Esophagus (tissue), 2 donors: ENCODE results near the gene IGFBPL1. TPM values are rescaled to one million over a fixed set of nuclear protein-coding genes. Genes with fewer than 3 reads are reported as not detected.
A peak's percentile ranks its signal among the peaks of the same experiment; 100 is the strongest.
"Not testable (repeated sequence)": the region's sequence is repeated elsewhere in the genome, so short reads cannot be mapped to it uniquely, and the experiment has no call there.

Experiments
- H3K27ac ChIP-seq, 2 donors: one replicate each; pipeline ENCODE4 v1.5.1; 2013; ENCODE audit warnings: low read depth in 2 of 2, mild to moderate bottlenecking in 2 of 2, inconsistent platforms in 1 of 2, low read length in 1 of 2, moderate library complexity in 1 of 2
- H3K27me3 ChIP-seq, 2 donors: one replicate each; pipeline ENCODE4 v1.6.1; 2013; ENCODE audit warnings: low read length in 2 of 2, control low read depth in 1 of 2, mild to moderate bottlenecking in 1 of 2; ENCODE audit not compliant: insufficient read depth in 2 of 2, control insufficient read depth in 1 of 2
- H3K36me3 ChIP-seq, 2 donors: one replicate each; pipeline ENCODE4 v1.6.1; 2013; ENCODE audit warnings: low read length in 1 of 2; ENCODE audit not compliant: control insufficient read depth in 2 of 2, insufficient read depth in 2 of 2
- H3K4me1 ChIP-seq, 2 donors: one replicate each; pipeline ENCODE4 v1.6.1; 2013; ENCODE audit warnings: low read length in 1 of 2; ENCODE audit not compliant: control insufficient read depth in 2 of 2, insufficient read depth in 2 of 2
- H3K4me3 ChIP-seq, 2 donors: one replicate each; pipeline ENCODE4 v1.5.1; 2013; ENCODE audit warnings: low read length in 2 of 2, mild to moderate bottlenecking in 2 of 2, low read depth in 1 of 2, moderate library complexity in 1 of 2
- H3K9me3 ChIP-seq, 2 donors: one replicate each; pipeline ENCODE4 v1.6.1; 2013; ENCODE audit warnings: mild to moderate bottlenecking in 2 of 2, low read depth in 1 of 2, low read length in 1 of 2, moderate library complexity in 1 of 2; ENCODE audit not compliant: control insufficient read depth in 2 of 2, insufficient read depth in 1 of 2
- WGBS, 2 donors: extraction: QIAGEN DNeasy Blood & Tissue Kit; methylation state at CpG; one replicate each; pipeline ENCODE4 v1.1.7; 2013; 5-methylcytosine and 5-hydroxymethylcytosine counted together
- polyA plus RNA-seq, 2 donors: library from polyadenylated mRNA; stranded (reverse); fragments of 200-250 nt; gene quantifications; one replicate each; pipeline ENCODE4 v1.2.3, GENCODE V29; 2013
- donor health status: healthy with polysubstance abuse.
- donor health status: Bipolar disorder and iron deficiency.

The IGFBPL1 gene
- polyA plus RNA-seq, 2 donors, result 0.02 TPM; not detected in 1

DNA sequence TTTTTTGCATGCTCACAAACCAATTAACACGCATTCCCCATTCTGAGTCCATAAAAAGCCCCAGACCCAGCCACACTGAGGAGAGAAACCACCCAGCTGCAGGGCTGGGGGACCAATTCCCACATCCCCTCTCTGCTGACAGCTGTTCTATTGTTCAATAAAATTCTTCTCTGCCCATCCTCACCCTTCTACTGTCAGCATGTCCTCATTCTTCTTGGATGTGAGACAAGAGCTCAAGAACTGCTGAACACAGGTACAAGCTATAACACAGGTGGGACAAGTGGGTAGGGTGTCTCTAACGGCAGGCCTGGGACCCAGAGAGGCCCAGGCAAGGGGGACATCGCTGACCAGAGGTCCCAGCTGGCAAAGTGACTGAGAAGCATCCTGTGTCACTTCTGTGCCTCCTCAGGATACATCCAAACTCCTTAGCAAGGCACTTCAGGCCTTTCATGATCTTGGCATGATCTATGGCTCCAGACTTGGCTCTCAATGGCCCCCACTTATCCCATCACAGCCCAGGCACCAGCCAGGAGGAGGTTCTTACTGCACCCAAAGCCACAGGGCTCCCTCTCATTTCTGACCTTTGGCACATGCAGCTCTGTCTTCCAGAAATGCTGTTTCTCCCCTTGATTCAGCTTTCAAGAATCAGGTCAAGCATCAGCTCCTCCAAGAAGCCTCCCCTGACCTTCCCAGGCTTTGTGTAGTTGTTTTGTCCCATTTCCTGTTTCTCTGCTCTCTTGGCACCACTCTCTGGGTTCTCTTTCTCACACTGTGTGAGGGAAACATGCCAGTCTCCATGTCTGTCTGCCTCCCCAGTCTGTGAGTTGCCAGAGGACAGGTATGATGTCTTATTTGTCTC, 39.0 kb downstream of the IGFBPL1 start:
- no peaks in the 10 kb centered on the region for H3K4me1 ChIP-seq
- no peaks in the 10 kb centered on the region for H3K36me3 ChIP-seq
- WGBS, 2 donors, result 64 to 69% methylated on average over 3 of the region's 3 CpGs
- peaks cover 0 to 4% of the 10 kb centered on the region in 2 donors for H3K9me3 ChIP-seq
- no peaks in the 10 kb centered on the region for H3K27me3 ChIP-seq
- H3K4me3 ChIP-seq, result no peak overlapping the region
- H3K27ac ChIP-seq, result peak overlapping the region in 1 of 2 donors; percentile 6

DNA sequence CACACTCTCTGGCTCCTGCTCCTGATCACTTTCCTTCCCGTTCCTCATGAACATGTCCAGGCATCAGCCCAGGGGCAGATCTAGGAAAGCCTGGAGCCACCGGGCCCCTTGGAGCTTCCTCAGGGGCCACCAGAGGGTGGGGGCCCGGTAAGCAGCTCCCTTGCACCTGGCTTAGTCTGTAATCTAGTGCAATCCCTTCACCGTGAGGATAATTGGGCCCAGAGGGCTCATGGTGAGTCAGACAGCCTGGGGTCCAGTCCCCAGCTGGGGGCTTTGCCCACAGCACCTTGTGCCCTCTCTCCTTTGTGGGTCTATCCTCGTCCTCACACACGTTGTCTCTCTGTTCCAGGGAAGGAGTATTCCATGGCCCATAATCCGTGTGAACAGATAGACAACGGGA, 42.1 kb downstream of the IGFBPL1 start:
- 76 to 84% methylated on average over 8 of the region's 8 CpGs for WGBS, 2 donors
- no peaks in the 10 kb centered on the region for H3K36me3 ChIP-seq
- H3K4me3 ChIP-seq, result no peak overlapping the region
- no peaks in the 10 kb centered on the region for H3K27me3 ChIP-seq
- peaks cover 0 to 4% of the 10 kb centered on the region in 2 donors for H3K9me3 ChIP-seq
- no peaks in the 10 kb centered on the region for H3K4me1 ChIP-seq
- H3K27ac ChIP-seq, result no peak overlapping the region

DNA sequence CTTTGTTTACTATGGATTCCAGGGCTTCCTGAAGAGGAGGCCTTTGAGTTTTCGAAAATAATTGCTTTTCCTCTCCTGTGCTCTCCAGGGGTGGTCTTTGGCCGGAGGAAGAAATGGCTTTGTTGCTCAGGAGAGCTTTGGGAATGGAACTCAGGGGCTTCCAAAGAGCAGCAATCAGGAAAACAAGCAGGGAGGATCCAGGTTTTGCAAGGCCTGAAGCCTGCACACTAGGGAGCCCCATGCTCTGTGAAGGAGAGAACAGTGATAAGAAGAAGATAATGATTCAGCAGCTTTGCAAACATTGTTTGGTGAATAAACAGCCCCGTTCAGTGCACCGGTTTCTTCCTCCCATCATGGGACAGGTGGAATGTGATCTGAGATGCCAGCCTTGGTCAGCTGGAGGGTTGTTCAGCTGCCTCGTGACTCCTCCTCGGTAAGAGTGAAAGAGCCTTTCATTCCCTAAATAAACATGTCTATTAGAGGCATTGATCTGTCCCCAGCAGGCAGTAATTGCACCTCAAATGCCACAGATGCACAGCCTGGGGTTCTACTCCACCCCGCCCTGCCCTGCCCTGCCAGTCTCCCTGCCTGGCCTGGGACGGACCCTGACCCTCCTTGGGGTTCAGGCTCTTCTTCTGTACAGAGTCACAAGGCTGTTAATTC, 43.3 kb downstream of the IGFBPL1 start:
- Histone ChIP-seq H3K27me3 (no peaks in the 10 kb centered on the region), H3K4me3 (no peak overlapping the region), H3K36me3 (no peaks in the 10 kb centered on the region), H3K27ac (no peak overlapping the region), H3K9me3 (peaks cover 0 to 4% of the 10 kb centered on the region in 2 donors), H3K4me1 (no peaks in the 10 kb centered on the region)
- 61 to 68% methylated on average over 8 of the region's 8 CpGs for WGBS, 2 donors

DNA sequence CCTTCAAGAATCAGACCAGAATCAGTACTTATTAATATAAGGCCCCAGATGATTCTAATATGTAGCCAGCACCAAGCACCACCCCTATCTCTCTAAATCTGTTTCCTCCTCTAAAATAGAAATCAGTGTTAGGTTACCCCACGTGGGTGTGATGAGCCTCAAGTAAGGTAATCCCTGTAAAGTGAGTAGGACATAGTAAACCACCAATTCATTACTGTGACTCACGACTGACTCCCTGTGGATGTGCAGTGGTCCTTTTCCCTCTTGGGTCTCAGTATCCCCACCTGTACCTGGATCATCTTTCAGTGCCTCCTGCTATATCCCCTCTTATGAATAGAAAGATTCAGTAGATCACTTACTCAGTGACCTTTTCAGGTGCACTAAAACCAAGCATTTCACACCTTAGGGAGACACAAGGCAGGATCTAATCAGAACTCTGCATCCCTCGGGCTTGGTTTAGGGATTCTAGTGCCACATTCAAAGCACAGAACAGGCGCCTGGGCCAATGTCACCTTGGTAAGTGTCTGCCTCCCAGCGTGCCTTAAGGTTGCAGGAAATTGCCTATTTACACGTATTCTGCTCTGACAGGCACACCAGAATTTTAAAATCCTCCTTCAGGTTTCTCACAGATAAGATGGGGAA, 43.9 kb downstream of the IGFBPL1 start:
- H3K27me3 ChIP-seq, result no peaks in the 10 kb centered on the region
- H3K4me1 ChIP-seq, result no peaks in the 10 kb centered on the region
- 69 to 82% methylated on average over 6 of the region's 6 CpGs for WGBS, 2 donors
- H3K4me3 ChIP-seq, result no peak overlapping the region
- no peak overlapping the region for H3K27ac ChIP-seq
- peaks cover 0 to 3% of the 10 kb centered on the region in 2 donors for H3K9me3 ChIP-seq
- no peaks in the 10 kb centered on the region for H3K36me3 ChIP-seq

DNA sequence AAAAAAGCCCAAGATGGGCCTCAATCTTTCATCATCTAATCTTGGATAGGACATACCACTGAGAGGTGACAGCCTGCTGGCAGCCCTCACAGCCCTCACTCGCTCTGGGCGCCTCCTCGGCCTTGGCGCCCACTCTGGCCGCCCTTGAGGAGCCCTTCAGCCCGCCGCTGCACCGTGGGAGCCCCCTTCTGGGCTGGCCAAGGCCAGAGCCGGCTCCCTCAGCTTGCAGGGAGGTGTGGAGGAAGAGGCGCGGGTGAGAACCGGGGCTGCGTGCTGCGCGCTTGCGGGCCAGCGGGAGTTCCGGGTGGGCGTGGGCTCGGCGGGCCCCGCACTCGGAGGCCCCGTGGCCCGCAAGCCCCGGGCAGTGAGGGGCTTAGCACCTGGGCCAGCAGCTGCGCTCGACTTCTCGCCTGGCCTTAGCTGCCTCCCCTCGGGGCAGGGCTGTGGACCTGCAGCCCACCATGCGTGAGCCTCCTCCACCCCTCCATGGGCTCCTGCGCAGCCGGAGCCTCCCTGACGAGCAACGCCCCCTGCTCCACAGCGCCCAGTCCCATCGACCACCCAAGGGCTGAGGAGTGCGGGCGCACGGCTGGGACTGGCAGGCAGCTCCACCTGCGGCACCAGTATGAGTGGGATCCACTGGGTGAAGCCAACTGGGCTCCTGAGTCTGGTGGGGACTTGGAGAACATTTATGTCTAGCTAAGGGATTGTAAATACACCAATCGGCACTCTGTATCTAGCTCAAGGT, 46.7 kb downstream of the IGFBPL1 start:
- H3K27ac ChIP-seq, H3K4me1 ChIP-seq, H3K4me3 ChIP-seq, H3K9me3 ChIP-seq, H3K27me3 ChIP-seq, H3K36me3 ChIP-seq: not testable (repeated sequence)
- 95 to 96% methylated on average over 39 to 42 of the region's 42 CpGs for WGBS, 2 donors

DNA sequence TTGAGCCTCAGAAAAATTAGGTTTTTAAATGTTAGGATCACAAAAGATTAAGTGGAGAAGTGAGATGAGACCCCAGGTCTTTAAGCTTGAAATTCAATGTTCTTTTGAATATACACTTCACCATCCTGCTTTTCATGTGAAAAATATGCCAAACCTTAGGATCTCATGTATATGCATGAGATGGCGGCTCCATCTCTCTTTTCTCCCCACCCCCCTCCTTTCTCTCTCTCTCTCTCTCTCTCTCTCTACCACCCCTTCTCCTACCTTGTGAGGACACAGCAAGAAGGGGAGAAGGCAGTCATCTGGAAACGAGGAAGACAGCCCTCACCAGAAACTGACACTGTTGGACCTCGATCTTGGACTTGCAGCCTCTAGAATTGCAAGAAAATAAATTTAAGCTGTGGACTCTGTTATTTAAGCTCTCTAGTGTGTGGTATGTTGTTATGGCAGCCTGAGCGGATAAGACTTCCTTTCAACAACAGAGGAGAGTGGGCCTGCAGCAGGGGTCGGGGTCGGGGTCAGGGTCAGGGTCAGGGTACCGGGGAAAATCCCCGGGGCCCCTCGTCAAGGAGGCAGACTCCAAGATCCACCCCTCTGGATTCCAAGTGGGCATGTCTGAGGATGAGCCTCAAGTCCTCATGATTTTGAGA, 48.1 kb downstream of the IGFBPL1 start:
- no peaks in the 10 kb centered on the region for H3K27me3 ChIP-seq
- no peak overlapping the region for H3K4me3 ChIP-seq
- H3K4me1 ChIP-seq, result no peaks in the 10 kb centered on the region
- peak overlapping the region in 1 of 2 donors; percentile 63 for H3K27ac ChIP-seq
- no peaks in the 10 kb centered on the region for H3K9me3 ChIP-seq
- WGBS, 2 donors, result 62 to 65% methylated on average over 9 of the region's 9 CpGs
- no peaks in the 10 kb centered on the region for H3K36me3 ChIP-seq

DNA sequence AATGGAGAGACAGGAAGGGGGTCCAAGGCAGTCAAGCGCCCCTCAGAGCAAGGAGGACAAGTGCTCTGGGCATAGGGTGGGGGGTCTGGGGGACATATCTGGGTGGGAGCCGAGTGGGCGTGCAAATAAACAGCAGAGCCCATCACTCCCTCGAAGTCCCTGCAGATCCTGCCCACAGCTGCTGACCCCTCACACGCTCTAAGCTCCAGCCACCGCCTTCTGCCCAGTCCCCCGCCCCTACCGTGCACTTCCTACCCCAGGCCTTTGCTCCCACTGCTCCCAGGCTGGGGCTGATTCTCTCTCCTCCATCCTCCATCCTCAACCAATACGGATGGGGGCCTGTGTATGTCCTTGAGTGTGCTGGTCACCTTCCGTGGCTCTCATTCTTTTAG, 48.7 kb downstream of the IGFBPL1 start:
- H3K4me3 ChIP-seq, result no peak overlapping the region
- H3K27me3 ChIP-seq, result no peaks in the 10 kb centered on the region
- no peak overlapping the region for H3K27ac ChIP-seq
- no peaks in the 10 kb centered on the region for H3K9me3 ChIP-seq
- H3K36me3 ChIP-seq, result no peaks in the 10 kb centered on the region
- H3K4me1 ChIP-seq, result no peaks in the 10 kb centered on the region
- 78% methylated on average over 5 to 10 of the region's 10 CpGs for WGBS, 2 donors

DNA sequence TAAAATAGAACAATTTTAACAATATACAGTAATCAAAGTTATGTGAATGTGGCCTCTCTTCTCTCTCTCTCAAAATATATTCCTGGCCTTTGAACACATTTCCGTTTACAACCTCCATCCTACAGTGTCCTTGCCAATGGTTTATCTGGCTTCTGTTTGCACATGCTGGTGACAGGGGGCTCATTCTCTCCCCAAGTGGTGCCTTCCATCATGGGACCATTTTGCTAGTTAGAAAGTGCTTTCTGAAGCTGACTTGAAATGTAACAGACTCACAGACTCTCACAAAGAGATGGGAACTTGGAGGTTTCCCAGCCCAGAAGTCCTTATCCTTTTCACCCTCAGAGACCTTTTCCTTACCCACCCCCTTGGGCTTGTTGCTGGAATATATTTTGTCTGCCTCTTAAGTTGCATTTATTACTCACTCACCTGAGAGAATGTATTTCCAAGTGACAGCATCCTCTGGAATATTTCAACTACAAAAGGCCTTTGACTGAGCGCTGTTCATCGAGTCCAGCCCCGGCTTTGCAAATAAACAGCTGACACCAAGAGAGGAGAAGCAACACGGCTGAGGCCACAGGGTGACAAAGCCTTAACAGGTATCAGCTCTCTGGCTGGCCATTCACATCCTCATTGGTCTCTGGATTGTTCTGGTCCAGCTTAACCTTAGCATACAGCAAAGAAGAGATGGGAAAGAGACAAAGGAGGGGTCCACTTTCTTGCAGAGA, 49.2 kb downstream of the IGFBPL1 start:
- Histone ChIP-seq H3K36me3 (no peaks in the 10 kb centered on the region), H3K9me3 (no peaks in the 10 kb centered on the region), H3K4me3 (no peak overlapping the region), H3K27me3 (no peaks in the 10 kb centered on the region), H3K4me1 (no peaks in the 10 kb centered on the region), H3K27ac (no peak overlapping the region)
- 66 to 72% methylated on average over 5 of the region's 5 CpGs for WGBS, 2 donors
